ENCODE results near the gene DCAKD. TPM values are rescaled to one million over a fixed set of nuclear protein-coding genes. Genes with fewer than 3 reads are reported as not detected.

Gene DCAKD
- polyA plus RNA-seq, 1 donor from 2014 or later = 68.5 TPM

GRCh38 chr17:44981221-44981968, 70.0 kb downstream of the DCAKD start:
- Histone ChIP-seq H4K20me1 (ENCODE audit: insufficient read depth) (no peaks in the 10 kb centered on the region), H3K9me3 (ENCODE audit: low read length) (no peaks in the 10 kb centered on the region), H3K27me3 (ENCODE audit: insufficient read depth, low read depth, low read length) (no peaks in the 10 kb centered on the region), H3K79me2 (replicated peaks; ENCODE audit: insufficient read depth, low read length) (no peaks in the 10 kb centered on the region), H3K4me3 (ENCODE audit: low read length) (no peak overlapping the region), H3K9ac (ENCODE audit: low read length) (no peak overlapping the region), H3K9me2 (ENCODE audit: insufficient read depth, low read length) (no peaks in the 10 kb centered on the region), H3K4me2 (ENCODE audit: low read length) (no peak overlapping the region), H3F3A (ENCODE audit: insufficient read depth, low read length, poor library complexity, severe bottlenecking) (no peaks in the 10 kb centered on the region), H3K36me3 (ENCODE audit: insufficient read depth, low read length) (no peaks in the 10 kb centered on the region), H2AFZ (ENCODE audit: low read depth, low read length) (no peak overlapping the region), H3K27ac (ENCODE audit: low read length) (no peak overlapping the region)
- TF ChIP-seq TAF1 (IDR thresholded peaks at IDR 0.05; ENCODE audit: low read depth) = no peak
- TF ChIP-seq EZH2 (IDR thresholded peaks at IDR 0.05; ENCODE audit: borderline replicate concordance, insufficient read depth, low read length, poor library complexity, severe bottlenecking) = no peak
- TF ChIP-seq REST (IDR thresholded peaks at IDR 0.05; ENCODE audit: borderline replicate concordance) = no peak
- TF ChIP-seq SMC3 (conservative IDR thresholded peaks at IDR 0.05; ENCODE audit: poor library complexity) = no peak
- no peak for TF ChIP-seq POLR2AphosphoS5 (IDR thresholded peaks at IDR 0.05)
- no peak for TF ChIP-seq RAD21 (conservative IDR thresholded peaks at IDR 0.05)
- no peak for TF ChIP-seq CTCF (IDR thresholded peaks at IDR 0.05; ENCODE audit: poor library complexity, severe bottlenecking)
- TF ChIP-seq MXI1 (conservative IDR thresholded peaks at IDR 0.05; ENCODE audit: poor library complexity, severe bottlenecking) = no peak
- TF ChIP-seq EP300 (conservative IDR thresholded peaks at IDR 0.05; ENCODE audit: poor library complexity, severe bottlenecking) = no peak

GRCh38 chr17:44979426-44979995, 71.9 kb downstream of the DCAKD start:
- H3K9ac ChIP-seq (ENCODE audit: low read length) = no peak overlapping the region
- no peak overlapping the region for H3K27ac ChIP-seq (ENCODE audit: low read length)
- no peaks in the 10 kb centered on the region for H3K27me3 ChIP-seq (ENCODE audit: insufficient read depth, low read depth, low read length)
- H3K4me2 ChIP-seq (ENCODE audit: low read length) = no peak overlapping the region
- no peak overlapping the region for H3K4me3 ChIP-seq (ENCODE audit: low read length)
- no peaks in the 10 kb centered on the region for H3F3A ChIP-seq (ENCODE audit: insufficient read depth, low read length, poor library complexity, severe bottlenecking)
- H3K9me3 ChIP-seq (ENCODE audit: low read length) = no peaks in the 10 kb centered on the region
- no peaks in the 10 kb centered on the region for H3K36me3 ChIP-seq (ENCODE audit: insufficient read depth, low read length)
- H4K20me1 ChIP-seq (ENCODE audit: insufficient read depth) = no peaks in the 10 kb centered on the region
- H3K9me2 ChIP-seq (ENCODE audit: insufficient read depth, low read length) = no peaks in the 10 kb centered on the region
- H3K79me2 ChIP-seq (replicated peaks; ENCODE audit: insufficient read depth, low read length) = no peaks in the 10 kb centered on the region
- TF ChIP-seq POLR2AphosphoS5 (IDR thresholded peaks at IDR 0.05) (no peak), SMC3 (conservative IDR thresholded peaks at IDR 0.05; ENCODE audit: poor library complexity) (no peak), MXI1 (conservative IDR thresholded peaks at IDR 0.05; ENCODE audit: poor library complexity, severe bottlenecking) (no peak), EZH2 (IDR thresholded peaks at IDR 0.05; ENCODE audit: borderline replicate concordance, insufficient read depth, low read length, poor library complexity, severe bottlenecking) (no peak), EP300 (conservative IDR thresholded peaks at IDR 0.05; ENCODE audit: poor library complexity, severe bottlenecking) (no peak), TAF1 (IDR thresholded peaks at IDR 0.05; ENCODE audit: low read depth) (no peak), RAD21 (conservative IDR thresholded peaks at IDR 0.05) (no peak), REST (IDR thresholded peaks at IDR 0.05; ENCODE audit: borderline replicate concordance) (no peak), CTCF (IDR thresholded peaks at IDR 0.05; ENCODE audit: poor library complexity, severe bottlenecking) (no peak)
- no peak overlapping the region for H2AFZ ChIP-seq (ENCODE audit: low read depth, low read length)
